NCI-H1048 (cell line): ENCODE data around the gene TEX51.

Experiments
- DNase-seq: peaks from one replicate; lab custom pipeline; 2025; lab: John Stamatoyannopoulos, UW

TEX51 gene

GRCh38 chr2:126878601-126879000 is 20.1 kb upstream of the TEX51 start:
- DNase-seq: no peak

- DNase-seq: no peak
These were observed 19.1 kb upstream of the TEX51 start for GRCh38 chr2:126879348-126880298.

- no peak for DNase-seq
These were observed 18.4 kb upstream of the TEX51 start for GRCh38 chr2:126880324-126880723.

GRCh38 chr2:126880817-126881216 is 17.9 kb upstream of the TEX51 start:
- DNase-seq: no peak

GRCh38 chr2:126881591-126881990 is 17.1 kb upstream of the TEX51 start:
- DNase-seq: no peak

GRCh38 chr2:126882181-126882580 is 16.5 kb upstream of the TEX51 start:
- no peak for DNase-seq

GRCh38 chr2:126882736-126883665 is 15.7 kb upstream of the TEX51 start:
- DNase-seq: no peak

- DNase-seq: no peak
These were observed 15.0 kb upstream of the TEX51 start for GRCh38 chr2:126883666-126884040.

GRCh38 chr2:126884861-126885750 is 13.6 kb upstream of the TEX51 start:
- no peak for DNase-seq

GRCh38 chr2:126885751-126886210 is 12.9 kb upstream of the TEX51 start:
- DNase-seq: no peak

GRCh38 chr2:126886211-126886915 is 12.3 kb upstream of the TEX51 start:
- no peak for DNase-seq

- DNase-seq: no peak
These were observed 11.8 kb upstream of the TEX51 start for GRCh38 chr2:126886916-126887280.

- no peak for DNase-seq
These were observed 11.2 kb upstream of the TEX51 start for GRCh38 chr2:126887506-126887905.

- DNase-seq: no peak
These were observed 10.6 kb upstream of the TEX51 start for GRCh38 chr2:126888046-126888445.

GRCh38 chr2:126889071-126889470 is 9.6 kb upstream of the TEX51 start:
- DNase-seq: no peak

GRCh38 chr2:126889496-126890135 is 9.1 kb upstream of the TEX51 start:
- no peak for DNase-seq

- no peak for DNase-seq
These were observed 8.6 kb upstream of the TEX51 start for GRCh38 chr2:126890136-126890510.

GRCh38 chr2:126890551-126891450 is 7.9 kb upstream of the TEX51 start:
- no peak for DNase-seq

- DNase-seq: no peak
These were observed 6.8 kb upstream of the TEX51 start for GRCh38 chr2:126891681-126892500.
